ENCODE measurements around the gene TTC34.

The TTC34 gene

DNA sequence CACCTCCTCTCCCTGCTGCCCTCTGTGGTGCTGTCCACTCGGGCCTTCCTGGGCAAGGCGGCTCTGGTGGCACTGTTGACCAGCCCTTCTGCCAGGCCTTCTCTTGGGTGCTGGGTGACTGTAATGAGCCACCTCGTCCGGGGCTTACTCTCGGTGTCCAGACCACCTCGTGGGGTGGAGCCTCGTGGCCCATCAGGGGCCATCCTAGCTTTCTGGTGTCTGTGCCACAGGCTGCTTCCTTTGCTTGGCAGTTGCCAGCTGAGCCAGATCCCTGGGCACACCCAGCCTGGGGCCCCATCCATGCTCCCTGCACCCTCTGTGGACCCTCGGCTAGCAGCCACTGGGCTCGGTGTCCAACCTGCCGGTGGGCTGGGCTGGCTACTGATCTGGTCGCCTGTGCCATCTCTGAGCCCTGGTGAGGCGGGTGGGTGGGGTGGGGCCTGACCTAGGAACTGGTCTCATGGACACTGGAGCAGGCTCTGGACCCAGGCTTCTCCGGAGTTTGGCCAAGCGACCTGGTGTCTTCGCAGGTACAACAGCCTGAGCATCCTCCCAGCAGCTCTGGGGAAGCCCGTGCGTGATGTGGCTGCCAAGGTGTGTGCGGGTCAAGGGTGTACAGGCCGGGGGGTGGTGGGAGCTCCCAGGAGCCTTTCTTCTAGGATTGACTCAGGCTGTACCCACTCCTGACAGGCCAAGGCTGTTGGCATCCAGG is 213.5 kb downstream of the TTC34 start:
- H3K4me3 ChIP-seq (ENCODE audit: insufficient read depth, low read length, poor library complexity, severe bottlenecking): no peak overlapping the region
- H3F3A ChIP-seq (ENCODE audit: insufficient read depth): 0 out of 2 replicates have a peak, but pooled peaks cover 5% of the 10 kb centered on the region

DNA sequence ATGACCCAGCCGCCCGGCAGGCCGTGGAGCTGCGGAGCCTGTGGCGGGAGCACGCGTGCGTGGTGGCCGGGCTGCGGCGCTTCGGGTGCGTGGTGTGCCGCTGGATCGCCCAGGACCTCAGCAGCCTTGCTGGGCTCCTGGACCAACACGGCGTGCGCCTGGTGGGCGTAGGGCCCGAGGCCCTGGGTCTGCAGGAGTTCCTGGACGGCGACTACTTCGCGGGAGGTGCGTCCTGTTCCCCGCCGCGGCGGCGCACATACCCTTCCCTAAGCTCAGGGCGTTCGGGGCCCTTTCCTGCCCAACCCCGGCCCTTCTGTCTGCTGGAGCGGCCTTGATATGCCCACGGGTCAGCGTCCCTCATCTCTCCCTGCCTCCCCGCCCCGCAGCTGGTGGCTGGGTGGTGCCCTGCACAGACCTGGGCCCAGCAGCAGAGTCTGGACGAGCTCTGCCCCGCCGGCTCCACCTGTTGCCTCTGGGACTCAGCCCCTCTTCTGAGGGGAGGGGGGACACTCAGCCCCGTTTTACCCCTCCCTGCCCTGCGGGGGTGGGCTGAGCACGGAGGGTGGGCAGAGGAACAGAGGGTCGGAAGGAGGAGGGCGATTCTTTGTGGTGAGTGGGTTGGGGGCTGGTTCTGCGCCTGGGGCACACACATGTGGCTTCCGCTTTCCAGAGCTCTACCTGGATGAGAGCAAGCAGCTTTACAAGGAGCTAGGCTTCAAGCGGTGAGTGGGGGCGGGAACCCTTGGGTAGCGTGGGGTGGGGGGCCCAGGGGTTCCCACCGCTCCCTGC is 214.2 kb downstream of the TTC34 start:
- TF ChIP-seq EZH2phosphoT487 (conservative IDR thresholded peaks at IDR 0.05; ENCODE audit: low read length): no peak
- TF ChIP-seq, protein P1, sequence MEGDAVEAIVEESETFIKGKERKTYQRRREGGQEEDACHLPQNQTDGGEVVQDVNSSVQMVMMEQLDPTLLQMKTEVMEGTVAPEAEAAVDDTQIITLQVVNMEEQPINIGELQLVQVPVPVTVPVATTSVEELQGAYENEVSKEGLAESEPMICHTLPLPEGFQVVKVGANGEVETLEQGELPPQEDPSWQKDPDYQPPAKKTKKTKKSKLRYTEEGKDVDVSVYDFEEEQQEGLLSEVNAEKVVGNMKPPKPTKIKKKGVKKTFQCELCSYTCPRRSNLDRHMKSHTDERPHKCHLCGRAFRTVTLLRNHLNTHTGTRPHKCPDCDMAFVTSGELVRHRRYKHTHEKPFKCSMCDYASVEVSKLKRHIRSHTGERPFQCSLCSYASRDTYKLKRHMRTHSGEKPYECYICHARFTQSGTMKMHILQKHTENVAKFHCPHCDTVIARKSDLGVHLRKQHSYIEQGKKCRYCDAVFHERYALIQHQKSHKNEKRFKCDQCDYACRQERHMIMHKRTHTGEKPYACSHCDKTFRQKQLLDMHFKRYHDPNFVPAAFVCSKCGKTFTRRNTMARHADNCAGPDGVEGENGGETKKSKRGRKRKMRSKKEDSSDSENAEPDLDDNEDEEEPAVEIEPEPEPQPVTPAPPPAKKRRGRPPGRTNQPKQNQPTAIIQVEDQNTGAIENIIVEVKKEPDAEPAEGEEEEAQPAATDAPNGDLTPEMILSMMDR (IDR thresholded peaks at IDR 0.05; ENCODE audit: insufficient read depth, low read length, poor library complexity, severe bottlenecking): no peak
- Histone ChIP-seq H3K79me2 (ENCODE audit: insufficient read depth, low read length) (no peaks in the 10 kb centered on the region), H3F3A (ENCODE audit: insufficient read depth) (0 out of 2 replicates have a peak, but pooled peaks cover 5% of the 10 kb centered on the region), H3K27ac (ENCODE audit: low read depth, low read length) (no peak overlapping the region), H3K9ac (ENCODE audit: low read length) (no peak overlapping the region), H3K9me2 (replicated peaks; ENCODE audit: insufficient read depth, low read length) (no peaks in the 10 kb centered on the region), H3K9me3 (ENCODE audit: insufficient read depth, low read length) (no peaks in the 10 kb centered on the region), H2AFZ (ENCODE audit: low read depth, low read length, severe bottlenecking) (no peak overlapping the region), H3K4me2 (ENCODE audit: low read depth, low read length, poor library complexity, severe bottlenecking) (peak overlapping the region; percentile 70), H4K20me1 (ENCODE audit: low read depth, low read length) (no peaks in the 10 kb centered on the region), H3K4me3 (ENCODE audit: insufficient read depth, low read length, poor library complexity, severe bottlenecking) (no peak overlapping the region), H3K36me3 (ENCODE audit: low read length) (no peaks in the 10 kb centered on the region), H3K27me3 (ENCODE audit: low read length) (no peaks in the 10 kb centered on the region)

More for the DNA sequence above, 213.5 kb downstream of the TTC34 start:
- no peaks in the 10 kb centered on the region for H3K27me3 ChIP-seq (ENCODE audit: low read length)
- H3K27ac ChIP-seq (ENCODE audit: low read depth, low read length): no peak overlapping the region
- H4K20me1 ChIP-seq (ENCODE audit: low read depth, low read length): no peaks in the 10 kb centered on the region
- H3K9ac ChIP-seq (ENCODE audit: low read length): no peak overlapping the region
- H3K79me2 ChIP-seq (ENCODE audit: insufficient read depth, low read length): no peaks in the 10 kb centered on the region
- H3K36me3 ChIP-seq (ENCODE audit: low read length): no peaks in the 10 kb centered on the region
- no peaks in the 10 kb centered on the region for H3K9me2 ChIP-seq (replicated peaks; ENCODE audit: insufficient read depth, low read length)
- no peak overlapping the region for H3K4me2 ChIP-seq (ENCODE audit: low read depth, low read length, poor library complexity, severe bottlenecking)
- TF ChIP-seq EZH2phosphoT487 (conservative IDR thresholded peaks at IDR 0.05; ENCODE audit: low read length): no peak
- TF ChIP-seq, protein P1 (IDR thresholded peaks at IDR 0.05; ENCODE audit: insufficient read depth, low read length, poor library complexity, severe bottlenecking): no peak
- H3K9me3 ChIP-seq (ENCODE audit: insufficient read depth, low read length): no peaks in the 10 kb centered on the region
- no peak overlapping the region for H2AFZ ChIP-seq (ENCODE audit: low read depth, low read length, severe bottlenecking)

DNA sequence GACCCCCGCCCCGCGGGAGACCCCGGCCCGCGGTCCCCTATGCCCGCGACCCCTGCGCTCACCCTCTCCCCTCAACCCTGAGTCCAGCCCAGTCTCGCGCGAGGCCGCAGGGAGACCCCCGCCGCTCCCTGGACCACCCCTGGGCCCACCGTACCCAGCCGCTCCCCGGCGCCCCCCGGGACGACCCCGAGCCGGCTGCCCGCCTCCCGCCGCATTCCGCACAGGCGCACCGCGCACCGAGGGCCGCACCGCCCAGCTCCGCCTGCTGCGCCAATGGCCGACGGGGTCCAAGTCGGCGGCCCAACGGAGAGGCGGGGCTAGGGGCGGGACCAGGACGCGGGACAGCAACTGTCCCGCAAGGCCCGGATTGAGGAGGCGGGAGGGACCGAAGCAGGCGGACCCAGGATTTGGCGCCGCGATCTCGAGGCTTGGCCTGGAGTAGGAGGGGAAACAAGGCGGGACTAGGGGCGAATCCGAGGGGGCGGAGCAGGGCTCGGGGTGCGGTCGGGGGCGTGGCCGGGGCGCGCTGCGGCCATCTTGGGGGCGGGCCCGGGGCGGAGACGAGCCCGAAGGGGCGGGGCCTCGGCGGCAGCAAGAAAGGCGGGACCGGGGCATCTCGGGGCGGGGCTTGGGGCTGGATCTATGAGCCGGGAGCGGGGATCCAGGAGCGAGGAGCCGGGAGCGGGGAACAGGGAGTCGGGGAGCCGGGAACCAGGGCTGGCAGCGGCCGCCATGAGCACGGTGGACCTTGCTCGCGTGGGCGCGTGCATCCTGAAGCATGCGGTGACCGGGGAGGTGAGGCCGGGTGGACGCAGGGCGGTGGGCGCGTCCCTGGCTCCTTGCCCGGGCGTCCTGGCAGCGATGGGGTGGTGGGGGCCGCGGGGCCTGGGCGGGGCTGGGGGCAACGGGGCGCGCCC is 215.1 kb downstream of the TTC34 start, which contains the start of gene PRXL2B:
Gene PRXL2B, plus strand, starts transcription at position 624 of the 917 bp plus-strand sequence. Its CDS starts 109 bp downstream, at position 733.
- no peaks in the 10 kb centered on the region for H3K36me3 ChIP-seq (ENCODE audit: low read length)
- H3K4me2 ChIP-seq (ENCODE audit: low read depth, low read length, poor library complexity, severe bottlenecking): peak within 1 kb of the TSS; percentile 70
- no peaks in the 10 kb centered on the region for H3K9me2 ChIP-seq (replicated peaks; ENCODE audit: insufficient read depth, low read length)
- H3K79me2 ChIP-seq (ENCODE audit: insufficient read depth, low read length): no peaks in the 10 kb centered on the region
- peak within 1 kb of the TSS; percentile 57 for H3K4me3 ChIP-seq (ENCODE audit: insufficient read depth, low read length, poor library complexity, severe bottlenecking)
- H3K9ac ChIP-seq (ENCODE audit: low read length): peak within 1 kb of the TSS; percentile 60
- H3K9me3 ChIP-seq (ENCODE audit: insufficient read depth, low read length): no peaks in the 10 kb centered on the region
- no peaks in the 10 kb centered on the region for H4K20me1 ChIP-seq (ENCODE audit: low read depth, low read length)
- H3K27me3 ChIP-seq (ENCODE audit: low read length): no peaks in the 10 kb centered on the region
- H2AFZ ChIP-seq (ENCODE audit: low read depth, low read length, severe bottlenecking): peak within 1 kb of the TSS; percentile 48
- peak within 1 kb of the TSS; percentile 47 for H3K27ac ChIP-seq (ENCODE audit: low read depth, low read length)
- H3F3A ChIP-seq (ENCODE audit: insufficient read depth): 0 out of 2 replicates have a peak, but pooled peaks cover 5% of the 10 kb centered on the region
- TF ChIP-seq EZH2phosphoT487 (conservative IDR thresholded peaks at IDR 0.05; ENCODE audit: low read length): no peak
- TF ChIP-seq, protein P1 (IDR thresholded peaks at IDR 0.05; ENCODE audit: insufficient read depth, low read length, poor library complexity, severe bottlenecking): no peak

Data from SU-DHL-6 (cell line).